ENCODE measurements around the gene TOR1AIP2. TPM values are rescaled to one million over a fixed set of nuclear protein-coding genes. Genes with fewer than 3 reads are reported as not detected.

The TOR1AIP2 gene
- total RNA-seq, 2 donors from 2014 or later = 36.4 to 79.1 TPM

DNA sequence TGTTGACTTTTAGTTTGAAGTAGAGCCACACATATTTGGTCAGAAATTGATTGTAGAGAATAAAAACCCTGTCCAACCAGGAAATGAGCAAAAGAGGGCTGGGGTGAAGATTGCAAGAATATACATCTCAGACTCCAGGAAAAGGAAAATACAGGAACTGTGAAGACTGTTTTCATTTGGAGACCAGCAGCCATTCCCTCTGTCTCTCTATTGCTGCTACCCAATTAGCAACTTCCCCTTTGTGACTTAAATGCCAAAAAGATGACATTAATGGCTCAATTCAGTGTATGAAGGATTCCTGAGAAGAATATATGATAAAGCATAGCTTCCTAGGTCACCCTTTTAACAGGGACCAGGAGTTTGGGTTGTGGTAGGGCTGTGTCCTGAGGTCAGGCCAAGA, 45.4 kb upstream of the TOR1AIP2 start:
- H3K27ac ChIP-seq = no peak overlapping the region
- no peaks in the 10 kb centered on the region for H3K4me1 ChIP-seq (replicated peaks)
- no peak overlapping the region for H3K4me3 ChIP-seq
- intact Hi-C loops (cut with DNase I) = no loop called here
- TF ChIP-seq POLR2AphosphoS5 (IDR thresholded peaks at IDR 0.05) = no peak
- no peak for TF ChIP-seq CTCF (IDR thresholded peaks at IDR 0.05)
- no peak for TF ChIP-seq POLR2A (IDR thresholded peaks at IDR 0.05)
- H3K36me3 ChIP-seq = no peaks in the 10 kb centered on the region
- DNase-seq (ENCODE audit: low spot score) = no peak
- H3K27me3 ChIP-seq (replicated peaks; ENCODE audit: insufficient read depth) = no peaks in the 10 kb centered on the region
- H3K9me3 ChIP-seq = no peaks in the 10 kb centered on the region

DNA sequence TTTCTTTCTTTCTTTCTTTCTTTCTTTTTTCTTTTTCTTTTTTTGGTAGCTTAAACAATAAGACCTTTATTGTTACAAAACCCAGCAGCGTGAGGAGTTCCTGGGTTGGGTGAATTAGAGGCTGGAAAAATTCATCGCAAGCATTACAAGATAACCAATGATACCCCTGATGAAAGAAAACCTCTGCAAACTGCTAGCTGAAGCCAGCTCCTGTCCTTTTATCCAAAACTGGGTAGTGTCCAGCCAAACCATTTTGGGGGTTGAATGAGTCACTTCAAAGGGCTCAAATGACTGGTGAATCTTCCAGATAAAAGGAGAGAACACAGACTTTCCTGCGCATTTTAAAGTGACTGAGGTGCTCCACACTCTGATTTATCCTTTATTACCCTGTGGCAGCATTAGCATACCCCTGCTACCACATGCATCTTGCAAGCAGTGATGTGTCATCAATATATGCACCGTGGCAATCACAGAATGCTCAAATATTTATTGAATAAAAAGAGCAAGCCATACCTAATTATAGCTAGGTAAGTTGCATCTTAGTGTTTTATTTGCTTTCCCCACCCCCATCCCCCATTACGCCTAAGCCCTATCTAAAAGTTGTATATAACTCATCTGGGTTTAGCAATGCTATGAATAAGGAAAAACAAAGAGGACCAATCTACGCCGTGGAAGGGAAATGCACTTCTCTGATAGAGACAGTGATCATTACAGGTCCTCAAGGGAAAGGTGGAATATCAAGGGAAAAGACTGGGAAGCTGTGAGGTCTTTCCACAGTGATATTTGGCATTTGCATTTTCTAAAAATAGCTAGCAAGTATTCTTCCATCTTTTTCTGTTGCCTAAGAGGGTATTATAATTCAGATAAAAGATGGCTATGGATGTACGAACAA, 44.6 kb upstream of the TOR1AIP2 start:
- DNase-seq (ENCODE audit: low spot score) = no peak
- Histone ChIP-seq H3K36me3 (no peaks in the 10 kb centered on the region), H3K27me3 (replicated peaks; ENCODE audit: insufficient read depth) (no peaks in the 10 kb centered on the region), H3K9me3 (no peaks in the 10 kb centered on the region), H3K27ac (no peak overlapping the region), H3K4me1 (replicated peaks) (no peaks in the 10 kb centered on the region), H3K4me3 (no peak overlapping the region)
- 74% methylated on average over 8 of the region's 8 CpGs for WGBS
- TF ChIP-seq CTCF (IDR thresholded peaks at IDR 0.05) (no peak), POLR2AphosphoS5 (IDR thresholded peaks at IDR 0.05) (no peak), POLR2A (IDR thresholded peaks at IDR 0.05) (no peak)
- intact Hi-C loops (cut with DNase I) = no loop called here

DNA sequence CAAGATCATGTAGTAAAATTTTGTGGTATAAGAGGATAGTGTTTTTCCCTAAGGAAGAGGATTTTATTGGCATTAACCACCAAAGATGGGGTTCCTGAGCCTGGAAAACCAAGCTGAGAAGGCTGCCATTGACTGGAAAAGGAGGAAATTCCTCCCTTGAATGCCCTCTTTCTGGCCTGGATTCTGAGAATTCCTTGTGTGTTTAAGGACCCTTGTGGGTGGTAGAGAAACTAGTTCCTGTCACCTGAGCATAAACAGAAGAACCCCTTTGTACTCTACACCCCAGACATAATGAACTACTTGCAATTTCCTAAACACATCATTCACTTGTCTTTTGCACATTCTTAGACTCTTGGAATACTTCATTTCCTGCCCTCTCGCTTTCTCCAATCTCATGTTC, 43.9 kb upstream of the TOR1AIP2 start:
- no peak overlapping the region for H3K4me3 ChIP-seq
- 79% methylated on average over 1 of the region's 1 CpG for whole genome bisulfite sequencing
- H3K27ac ChIP-seq = no peak overlapping the region
- no peaks in the 10 kb centered on the region for H3K36me3 ChIP-seq
- intact Hi-C loops (cut with DNase I) = no loop called here
- H3K27me3 ChIP-seq (replicated peaks; ENCODE audit: insufficient read depth) = no peaks in the 10 kb centered on the region
- TF ChIP-seq POLR2AphosphoS5 (IDR thresholded peaks at IDR 0.05) = no peak
- no peak for TF ChIP-seq POLR2A (IDR thresholded peaks at IDR 0.05)
- H3K4me1 ChIP-seq (replicated peaks) = no peaks in the 10 kb centered on the region
- no peaks in the 10 kb centered on the region for H3K9me3 ChIP-seq
- no peak for DNase-seq (ENCODE audit: low spot score)

- 83% methylated on average over 10 of the region's 10 CpGs for WGBS
- no peaks in the 10 kb centered on the region for H3K4me1 ChIP-seq (replicated peaks)
- no peak overlapping the region for H3K27ac ChIP-seq
- no peaks in the 10 kb centered on the region for H3K9me3 ChIP-seq
- no peak overlapping the region for H3K4me3 ChIP-seq
- H3K27me3 ChIP-seq (replicated peaks; ENCODE audit: insufficient read depth) = no peaks in the 10 kb centered on the region
- TF ChIP-seq POLR2AphosphoS5 (IDR thresholded peaks at IDR 0.05) (no peak), POLR2A (IDR thresholded peaks at IDR 0.05) (no peak), CTCF (IDR thresholded peaks at IDR 0.05) (no peak)
- intact Hi-C loops (cut with DNase I) = no loop called here
- H3K36me3 ChIP-seq = no peaks in the 10 kb centered on the region
- no peak for DNase-seq (ENCODE audit: low spot score)
Observed at GRCh38 chr1:179917601-179918429, 40.2 kb upstream of the TOR1AIP2 start.

DNA sequence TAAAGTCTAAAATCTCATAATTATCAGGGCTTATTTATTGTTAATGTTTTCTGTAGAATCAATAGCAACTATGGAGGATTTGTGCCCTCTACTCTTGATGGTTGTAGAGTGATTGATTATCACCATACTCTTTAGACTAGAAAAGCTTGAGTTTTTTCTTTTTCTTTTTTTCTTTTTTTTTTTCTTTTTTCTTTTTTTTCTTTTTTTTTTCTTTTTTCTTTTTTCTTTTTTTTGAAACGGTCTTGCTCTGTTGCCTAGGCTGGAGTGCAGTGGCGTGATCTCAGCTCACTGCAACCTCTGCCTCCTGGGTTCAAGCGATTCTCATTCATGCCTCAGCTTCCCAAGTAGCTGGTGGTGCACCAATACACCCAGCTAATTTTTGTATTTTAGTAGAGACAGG, 34.2 kb upstream of the TOR1AIP2 start:
- H3K27ac ChIP-seq = no peak overlapping the region
- WGBS = 100% methylated on average over 3 of the region's 3 CpGs
- intact Hi-C loops (cut with DNase I) = no loop called here
- no peaks in the 10 kb centered on the region for H3K27me3 ChIP-seq (replicated peaks; ENCODE audit: insufficient read depth)
- no peak for DNase-seq (ENCODE audit: low spot score)
- TF ChIP-seq CTCF (IDR thresholded peaks at IDR 0.05) (no peak), POLR2AphosphoS5 (IDR thresholded peaks at IDR 0.05) (no peak), POLR2A (IDR thresholded peaks at IDR 0.05) (no peak)
- no peaks in the 10 kb centered on the region for H3K4me1 ChIP-seq (replicated peaks)
- H3K9me3 ChIP-seq = no peaks in the 10 kb centered on the region
- H3K36me3 ChIP-seq = peaks cover 0 to 4% of the 10 kb centered on the region in 2 donors
- H3K4me3 ChIP-seq = no peak overlapping the region

All from prostate gland (tissue), 2 donors.